B cell (primary cell): ENCODE measurements around the gene CEP41. TPM values are rescaled to one million over a fixed set of nuclear protein-coding genes. Genes with fewer than 3 reads are reported as not detected.
"Not testable (repeated sequence)": the region's sequence is repeated elsewhere in the genome, so short reads cannot be mapped to it uniquely, and the experiment has no call there.

ENCODE experiments used
- ATAC-seq: fragments of 200-7000 bp; cut with Tn5 transposase; one replicate; pipeline ENCODE4 v1.10.0; 2021; ENCODE audit warnings: low read depth, mild to moderate bottlenecking, moderate number of reproducible peaks, moderate library complexity
- CTCF ChIA-PET: fragments of 350-600 bp; sonication (Branson Sonifier 250); formaldehyde crosslinking; loops from one replicate; lab custom pipeline; 2021; ENCODE audit warnings: antibody characterized with exemption, inconsistent platforms; lab: Charles Lee
- POLR2A ChIA-PET: fragments of 350-600 bp; sonication (Branson Sonifier 250); formaldehyde crosslinking; loops from one replicate; lab custom pipeline; 2021; ENCODE audit warnings: antibody characterized with exemption; lab: Charles Lee
- DNase-seq: peaks from one replicate; pipeline ENCODE4 v3.0.0; 2013
- H2AFZ ChIP-seq: 2 replicates; pipeline ENCODE4 v1.6.1; 2012; ENCODE audit warnings: mild to moderate bottlenecking, low read depth, low read length; ENCODE audit not compliant: insufficient read depth, poor library complexity, severe bottlenecking
- H3K27ac ChIP-seq, 2 donors: 1 replicate in 1 of 2; 2 replicates in 1 of 2; pipeline ENCODE4 v1.5.1; 2012 to 2013; ENCODE audit warnings: low read length in 2 of 2, mild to moderate bottlenecking in 2 of 2, moderate library complexity in 1 of 2
- H3K27me3 ChIP-seq, 4 experiments: fragments of 200-600 bp in 1 of 4; sonication (generic) in 1 of 4; replicated peaks in 1 of 4; 1 replicate in 2 of 4; 2 replicates in 2 of 4; pipeline versions ENCODE4 v1.6.1 to v1.7.0; 2013 to 2016; ENCODE audit warnings: low read length in 3 of 4, mild to moderate bottlenecking in 2 of 4, mixed read lengths in 1 of 4, moderate library complexity in 1 of 4; ENCODE audit not compliant: insufficient read depth in 4 of 4, control insufficient read depth in 3 of 4; ENCODE audit errors: control extremely low read depth in 1 of 4
- H3K36me3 ChIP-seq, 2 experiments: replicated peaks in 1 of 2; 1 replicate in 1 of 2; 2 replicates in 1 of 2; pipeline versions ENCODE4 v1.6.1 to v1.7.1; 2013; ENCODE audit warnings: low read length in 1 of 2; ENCODE audit not compliant: insufficient read depth in 2 of 2, control insufficient read depth in 1 of 2; ENCODE audit errors: control extremely low read depth in 1 of 2, extremely low read depth in 1 of 2
- H3K4me1 ChIP-seq, 2 donors: fragments of 200-600 bp in 1 of 2; sonication (generic) in 1 of 2; 1 replicate in 1 of 2; 2 replicates in 1 of 2; pipeline versions ENCODE4 v1.5.1 to v1.6.1; 2013 to 2017; ENCODE audit warnings: low read length in 2 of 2; ENCODE audit not compliant: control insufficient read depth in 2 of 2, insufficient read depth in 2 of 2
- H3K4me2 ChIP-seq: replicated peaks from 2 replicates; pipeline ENCODE3; 2012; ENCODE audit warnings: mild to moderate bottlenecking, low read depth, low read length; ENCODE audit not compliant: poor library complexity, severe bottlenecking
- H3K4me3 ChIP-seq, 5 experiments: fragments of 200-600 bp in 1 of 5; sonication (generic) in 1 of 5; 1 replicate in 3 of 5; 2 replicates in 2 of 5; pipeline versions ENCODE4 v1.5.1 to v1.7.0; 2011 to 2016; ENCODE audit warnings: low read length in 4 of 5, mild to moderate bottlenecking in 4 of 5, low read depth in 2 of 5, control low read depth in 1 of 5, moderate library complexity in 1 of 5; ENCODE audit not compliant: insufficient read depth in 1 of 5; ENCODE audit errors: control extremely low read depth in 1 of 5, extremely low read depth in 1 of 5
- H3K79me2 ChIP-seq: fragments of 200-600 bp; sonication (generic); one replicate; pipeline ENCODE4 v1.6.0; 2016; ENCODE audit warnings: low read length; ENCODE audit not compliant: control insufficient read depth, insufficient read depth
- H3K9ac ChIP-seq: fragments of 200-600 bp; sonication (generic); 2 replicates; pipeline ENCODE4 v1.6.1; 2017; ENCODE audit warnings: mild to moderate bottlenecking, low read length, moderate library complexity
- H3K9me3 ChIP-seq, 3 donors: one replicate each; pipeline versions ENCODE4 v1.6.1 to v1.7.1; 2013; ENCODE audit warnings: low read length in 2 of 3; ENCODE audit not compliant: control insufficient read depth in 2 of 3, insufficient read depth in 1 of 3; ENCODE audit errors: control extremely low read depth in 1 of 3
- H4K20me1 ChIP-seq: 2 replicates; pipeline ENCODE4 v1.6.0; 2012; ENCODE audit warnings: mild to moderate bottlenecking, low read length; ENCODE audit not compliant: insufficient read depth, control insufficient read depth, poor library complexity, severe bottlenecking
- H3K27ac Mint-ChIP-seq: one replicate; pipeline ENCODE4 v1.8.0; 2021; ENCODE audit warnings: mixed read lengths
- H3K27me3 Mint-ChIP-seq: one replicate; pipeline ENCODE4 v1.8.0; 2021; ENCODE audit warnings: mixed read lengths
- H3K4me1 Mint-ChIP-seq: one replicate; pipeline ENCODE4 v1.8.0; 2021; ENCODE audit warnings: mixed read lengths
- H3K4me3 Mint-ChIP-seq: one replicate; pipeline ENCODE4 v1.8.0; 2021; ENCODE audit warnings: mixed read lengths
- H3K9me3 Mint-ChIP-seq: one replicate; pipeline ENCODE4 v1.8.0; 2022; ENCODE audit warnings: mixed read lengths; ENCODE audit not compliant: insufficient read depth
- EZH2 ChIP-seq: IDR thresholded peaks from 2 replicates; pipeline ENCODE4 v1.6.1; 2012; ENCODE audit warnings: borderline replicate concordance, low read depth, mild to moderate bottlenecking, moderate library complexity, low read length; ENCODE audit not compliant: insufficient read depth, poor library complexity, severe bottlenecking
- whole genome bisulfite sequencing: methylation state at CpG from one replicate; pipeline ENCODE4 v1.1.5; 2013; ENCODE audit warnings: missing lambda C conversion rate; ENCODE audit not compliant: insufficient coverage; 5-methylcytosine and 5-hydroxymethylcytosine counted together
- intact Hi-C: fragments of 100-400 bp; cut with micrococcal nuclease; formaldehyde crosslinking; loops from one replicate; pipeline ENCODE4 v1.10.0; 2022
- polyA plus RNA-seq: library from polyadenylated mRNA; depleted of rRNA; stranded (reverse); fragments of >200 nt; gene quantifications from 2 replicates; pipeline ENCODE4 v1.2.3, GENCODE V29; 2012
- total RNA-seq, 2 donors: library from RNA; stranded (reverse); fragments of 120-200 nt in 1 of 2; gene quantifications; 1 replicate in 1 of 2; 2 replicates in 1 of 2; pipeline versions ENCODE4 v1.2.3 to v1.2.4, GENCODE V29; 2013 to 2022
- TF ChIP-seq, protein P1 (sequence below): fragments of 200-600 bp; IDR thresholded peaks from one replicate; pipeline ENCODE4 v1.8.0; 2022; ENCODE audit warnings: antibody characterized with exemption, mild to moderate bottlenecking

CEP41 gene
- total and polyA plus RNA-seq, 2 donors (not counting 1 experiment from before 2014, with no cell fraction given) = 3.4 to 5.9 TPM

DNA sequence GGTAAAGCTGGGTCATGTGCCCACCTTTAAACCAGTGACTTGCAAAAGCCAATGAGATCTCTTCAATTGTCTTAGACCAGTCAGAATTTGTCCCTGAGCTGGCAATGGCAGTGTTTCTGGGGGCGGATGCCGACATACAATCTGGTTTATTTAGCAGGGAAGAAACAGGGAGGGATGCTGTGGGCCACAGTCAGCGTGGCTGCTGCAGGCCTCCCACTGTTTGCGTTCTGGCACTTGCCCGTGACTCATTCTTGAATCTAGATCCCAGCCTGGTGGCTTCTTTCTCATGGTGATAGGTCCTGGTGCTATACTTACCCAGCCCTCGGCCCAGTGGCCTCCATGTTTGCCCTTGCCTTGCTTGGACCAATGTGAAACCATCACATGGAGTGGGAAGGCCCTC is 63.6 kb downstream of the CEP41 start:
- no peak overlapping the region for H3K4me2 ChIP-seq
- H4K20me1 ChIP-seq = no peaks in the 10 kb centered on the region
- H3K9me3 ChIP-seq = peaks cover 0 to 16% (median 0%) of the 10 kb centered on the region in 3 donors
- H3K4me3 ChIP-seq = no peak overlapping the region
- ATAC-seq (no peak), DNase-seq (no peak)
- H3K27ac ChIP-seq = no peak overlapping the region
- no peaks in the 10 kb centered on the region for H3K27me3 ChIP-seq
- Mint-ChIP-seq H3K9me3 (peaks cover 5% of the 10 kb centered on the region), H3K4me1 (no peaks in the 10 kb centered on the region), H3K27me3 (no peaks in the 10 kb centered on the region), H3K27ac (no peak overlapping the region), H3K4me3 (no peak overlapping the region)
- no peaks in the 10 kb centered on the region for H3K4me1 ChIP-seq
- CTCF ChIA-PET = no interaction called here
- H3K36me3 ChIP-seq = no peaks in the 10 kb centered on the region
- no peak overlapping the region for H3K9ac ChIP-seq
- WGBS = 88% methylated on average over 6 of the region's 6 CpGs
- no peaks in the 10 kb centered on the region for H3K79me2 ChIP-seq
- POLR2A ChIA-PET = no interaction called here
- intact Hi-C loops = no loop called here
- TF ChIP-seq, protein P1, sequence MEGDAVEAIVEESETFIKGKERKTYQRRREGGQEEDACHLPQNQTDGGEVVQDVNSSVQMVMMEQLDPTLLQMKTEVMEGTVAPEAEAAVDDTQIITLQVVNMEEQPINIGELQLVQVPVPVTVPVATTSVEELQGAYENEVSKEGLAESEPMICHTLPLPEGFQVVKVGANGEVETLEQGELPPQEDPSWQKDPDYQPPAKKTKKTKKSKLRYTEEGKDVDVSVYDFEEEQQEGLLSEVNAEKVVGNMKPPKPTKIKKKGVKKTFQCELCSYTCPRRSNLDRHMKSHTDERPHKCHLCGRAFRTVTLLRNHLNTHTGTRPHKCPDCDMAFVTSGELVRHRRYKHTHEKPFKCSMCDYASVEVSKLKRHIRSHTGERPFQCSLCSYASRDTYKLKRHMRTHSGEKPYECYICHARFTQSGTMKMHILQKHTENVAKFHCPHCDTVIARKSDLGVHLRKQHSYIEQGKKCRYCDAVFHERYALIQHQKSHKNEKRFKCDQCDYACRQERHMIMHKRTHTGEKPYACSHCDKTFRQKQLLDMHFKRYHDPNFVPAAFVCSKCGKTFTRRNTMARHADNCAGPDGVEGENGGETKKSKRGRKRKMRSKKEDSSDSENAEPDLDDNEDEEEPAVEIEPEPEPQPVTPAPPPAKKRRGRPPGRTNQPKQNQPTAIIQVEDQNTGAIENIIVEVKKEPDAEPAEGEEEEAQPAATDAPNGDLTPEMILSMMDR = no peak
- no peak for TF ChIP-seq EZH2
- H2AFZ ChIP-seq = no peak overlapping the region

DNA sequence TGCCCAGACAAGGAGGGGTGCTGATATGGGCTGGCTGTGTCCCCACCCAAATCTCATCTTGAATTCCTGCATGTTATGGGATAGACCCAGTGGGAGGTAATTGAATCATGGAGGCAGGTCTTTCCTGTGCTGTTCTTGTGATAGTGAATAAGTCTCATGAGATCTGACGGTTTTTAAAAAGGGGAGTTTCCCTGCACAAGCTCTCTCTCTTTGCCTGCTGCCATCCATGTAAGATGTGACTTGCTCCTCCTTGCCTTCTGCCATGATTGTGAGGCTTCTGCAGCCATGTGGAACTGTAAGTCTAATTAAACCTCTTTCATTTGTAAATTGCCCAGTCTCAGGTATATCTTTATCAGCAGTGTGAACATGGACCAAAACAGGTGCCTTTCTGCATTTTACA is 64.4 kb downstream of the CEP41 start:
- H3K27me3 Mint-ChIP-seq, intact Hi-C loops, H3K4me1 Mint-ChIP-seq, H3K27me3 ChIP-seq, H2AFZ ChIP-seq, H3K36me3 ChIP-seq, H4K20me1 ChIP-seq, H3K4me3 ChIP-seq, POLR2A ChIA-PET, ATAC-seq, H3K9me3 Mint-ChIP-seq, CTCF ChIA-PET, DNase-seq, H3K9ac ChIP-seq, H3K79me2 ChIP-seq, H3K4me3 Mint-ChIP-seq, H3K4me1 ChIP-seq, H3K27ac Mint-ChIP-seq, H3K27ac ChIP-seq, H3K4me2 ChIP-seq: not testable (repeated sequence)
- H3K9me3 ChIP-seq = peaks cover 0 to 16% (median 0%) of the 10 kb centered on the region in 3 donors
- WGBS = no CpG with 5 or more reads among the region's 1 CpG
